Diencephalon (tissue), 1 donor: ENCODE results near the gene USF3. TPM values are rescaled to one million over a fixed set of nuclear protein-coding genes. Genes with fewer than 3 reads are reported as not detected.

Experiments
- small RNA-seq: library from RNA; depleted of rRNA; stranded (forward); fragments of <200 nt; gene quantifications from one replicate; pipeline ENCODE3, GENCODE V24; 2014
- total RNA-seq: library from RNA; depleted of rRNA; stranded (reverse); fragments of >200 nt; gene quantifications from one replicate; pipeline ENCODE4 v1.2.3, GENCODE V29; 2014

Gene USF3, protein sequence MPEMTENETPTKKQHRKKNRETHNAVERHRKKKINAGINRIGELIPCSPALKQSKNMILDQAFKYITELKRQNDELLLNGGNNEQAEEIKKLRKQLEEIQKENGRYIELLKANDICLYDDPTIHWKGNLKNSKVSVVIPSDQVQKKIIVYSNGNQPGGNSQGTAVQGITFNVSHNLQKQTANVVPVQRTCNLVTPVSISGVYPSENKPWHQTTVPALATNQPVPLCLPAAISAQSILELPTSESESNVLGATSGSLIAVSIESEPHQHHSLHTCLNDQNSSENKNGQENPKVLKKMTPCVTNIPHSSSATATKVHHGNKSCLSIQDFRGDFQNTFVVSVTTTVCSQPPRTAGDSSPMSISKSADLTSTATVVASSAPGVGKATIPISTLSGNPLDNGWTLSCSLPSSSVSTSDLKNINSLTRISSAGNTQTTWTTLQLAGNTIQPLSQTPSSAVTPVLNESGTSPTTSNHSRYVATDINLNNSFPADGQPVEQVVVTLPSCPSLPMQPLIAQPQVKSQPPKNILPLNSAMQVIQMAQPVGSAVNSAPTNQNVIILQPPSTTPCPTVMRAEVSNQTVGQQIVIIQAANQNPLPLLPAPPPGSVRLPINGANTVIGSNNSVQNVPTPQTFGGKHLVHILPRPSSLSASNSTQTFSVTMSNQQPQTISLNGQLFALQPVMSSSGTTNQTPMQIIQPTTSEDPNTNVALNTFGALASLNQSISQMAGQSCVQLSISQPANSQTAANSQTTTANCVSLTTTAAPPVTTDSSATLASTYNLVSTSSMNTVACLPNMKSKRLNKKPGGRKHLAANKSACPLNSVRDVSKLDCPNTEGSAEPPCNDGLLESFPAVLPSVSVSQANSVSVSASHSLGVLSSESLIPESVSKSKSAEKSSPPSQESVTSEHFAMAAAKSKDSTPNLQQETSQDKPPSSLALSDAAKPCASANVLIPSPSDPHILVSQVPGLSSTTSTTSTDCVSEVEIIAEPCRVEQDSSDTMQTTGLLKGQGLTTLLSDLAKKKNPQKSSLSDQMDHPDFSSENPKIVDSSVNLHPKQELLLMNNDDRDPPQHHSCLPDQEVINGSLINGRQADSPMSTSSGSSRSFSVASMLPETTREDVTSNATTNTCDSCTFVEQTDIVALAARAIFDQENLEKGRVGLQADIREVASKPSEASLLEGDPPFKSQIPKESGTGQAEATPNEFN (N-terminal part only)
- total RNA-seq = 16.8 TPM

GRCh38 chr3:113695786-113696645 lies at the start of gene USF3:
TSS of gene USF3 (minus strand) at chr3:113696642. CDS start at chr3:113674878, 21,764 bp downstream.

DNA sequence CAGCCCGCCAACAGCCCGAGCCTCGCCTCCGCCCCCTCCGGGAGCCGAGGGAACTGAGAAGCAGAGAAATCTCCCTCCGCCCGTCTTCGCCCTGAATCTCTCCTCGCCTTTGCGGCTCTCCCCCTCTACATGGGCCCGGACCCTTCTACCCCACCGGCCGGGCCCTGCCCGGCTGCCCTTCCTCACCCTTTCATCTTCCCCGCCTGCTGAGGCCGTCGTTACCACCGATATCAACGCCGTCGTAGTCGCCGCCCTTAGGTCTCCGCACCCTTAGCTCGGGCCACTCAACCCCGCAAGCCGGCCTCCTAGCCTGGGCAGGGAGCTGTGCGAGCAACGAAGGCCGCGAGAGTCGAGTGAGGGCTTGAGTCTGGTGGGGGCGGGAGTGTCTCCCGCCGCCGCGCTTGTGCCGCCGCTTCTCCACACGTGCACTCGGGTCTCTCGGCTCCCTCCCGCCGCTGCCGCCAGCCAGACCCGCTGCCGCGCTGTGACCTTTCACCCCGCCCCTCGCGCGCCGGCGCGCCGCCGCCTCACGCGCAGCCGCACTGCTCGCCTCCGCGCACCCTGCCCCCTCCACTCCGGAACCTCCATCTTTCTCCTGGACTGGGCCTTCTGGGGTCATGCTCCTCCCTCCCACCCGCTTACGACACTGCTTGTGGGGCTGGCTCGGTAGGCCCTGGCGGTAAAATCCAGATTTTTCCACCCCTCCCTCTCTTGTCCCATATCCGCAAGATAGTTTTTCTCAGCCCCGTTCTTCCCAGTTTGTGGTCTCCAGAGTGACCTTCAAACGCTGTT lies 49.5 kb upstream of the USF3 start, which contains the start of gene NAA50:
Gene NAA50, minus strand, starts transcription at position 494 of the 792 bp plus-strand sequence. Its CDS starts 300 bp downstream, at position 194.

Small RNA genes lying within 50 kb of the gene (small RNA-seq; reads per million reads assigned to genes)
- 0.08 reads per million for gene RN7SL767P

Other genes with a start within 250 kb of the USF3 start
- 18.0 TPM for gene SPICE1, start 181.5 kb downstream of the USF3 start, total RNA-seq
- 19.6 TPM for gene SIDT1, start 164.1 kb downstream of the USF3 start, total RNA-seq
- 73.6 TPM for gene NAA50, start 49.6 kb upstream of the USF3 start, total RNA-seq
- 284 TPM for gene ATP6V1A, start 50.4 kb upstream of the USF3 start, total RNA-seq
- 10.8 TPM for gene GRAMD1C, start 142.1 kb upstream of the USF3 start, total RNA-seq